PFSK-1 (cell line): Measurements from ENCODE around the gene CDH24.

Experiments
- FOXP2 ChIP-seq: optimal IDR thresholded peaks from 2 replicates; pipeline ENCODE3; 2011; ENCODE audit warnings: borderline replicate concordance, control low read depth, inconsistent platforms; ENCODE audit not compliant: insufficient read depth; ENCODE audit errors: extremely low read length, extremely low read depth
- POLR2AphosphoS5 ChIP-seq: IDR thresholded peaks from 2 replicates; pipeline ENCODE4 v1.6.1; 2012; ENCODE audit warnings: low read depth, mild to moderate bottlenecking, control low read depth, low read length, moderate library complexity
- SIN3A ChIP-seq: IDR thresholded peaks from 2 replicates; pipeline ENCODE4 v1.6.1; 2012; ENCODE audit warnings: mild to moderate bottlenecking, low read length, moderate library complexity, borderline replicate concordance; ENCODE audit not compliant: insufficient read depth
- TAF1 ChIP-seq: IDR thresholded peaks from 2 replicates; pipeline ENCODE4 v1.6.1; 2012; ENCODE audit warnings: low read length, control low read depth, borderline replicate concordance; ENCODE audit not compliant: insufficient read depth
- TF ChIP-seq, protein P1 (sequence below), 2 experiments: IDR thresholded peaks; 2 replicates each; pipeline versions ENCODE4 v1.6.1 to v1.8.0; 2011 to 2012; ENCODE audit warnings: low read depth in 2 of 2, low read length in 2 of 2, control low read depth in 1 of 2, inconsistent platforms in 1 of 2, mild to moderate bottlenecking in 1 of 2, moderate library complexity in 1 of 2; ENCODE audit not compliant: insufficient read depth in 1 of 2

CDH24 gene

DNA sequence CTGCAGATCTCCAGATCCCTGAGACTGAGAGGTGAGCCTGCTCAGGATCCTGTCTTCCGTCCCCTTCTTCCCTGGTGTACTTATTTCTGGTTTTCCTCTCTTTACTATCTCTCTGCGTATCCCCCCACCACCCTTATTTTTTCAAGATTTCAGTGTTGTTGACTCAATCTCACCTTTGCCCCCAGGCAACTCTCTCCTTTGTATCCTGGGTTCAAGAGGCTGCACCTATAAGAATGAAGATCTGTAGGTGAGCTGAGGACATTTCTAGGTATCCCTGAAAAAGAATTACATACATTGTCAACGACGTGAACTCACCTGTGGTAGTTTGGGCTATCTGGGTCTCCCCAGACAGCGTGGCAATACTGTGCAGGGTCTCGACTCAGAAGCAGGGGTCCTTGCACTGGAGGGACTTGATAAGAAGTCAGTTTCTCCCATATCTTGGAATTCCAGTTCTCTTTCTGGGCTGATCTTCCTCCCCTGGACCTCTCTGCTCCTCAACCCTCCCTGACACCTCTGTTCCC, 46.8 kb upstream of the CDH24 start:
- TF ChIP-seq POLR2AphosphoS5: no peak
- TF ChIP-seq, protein P1, sequence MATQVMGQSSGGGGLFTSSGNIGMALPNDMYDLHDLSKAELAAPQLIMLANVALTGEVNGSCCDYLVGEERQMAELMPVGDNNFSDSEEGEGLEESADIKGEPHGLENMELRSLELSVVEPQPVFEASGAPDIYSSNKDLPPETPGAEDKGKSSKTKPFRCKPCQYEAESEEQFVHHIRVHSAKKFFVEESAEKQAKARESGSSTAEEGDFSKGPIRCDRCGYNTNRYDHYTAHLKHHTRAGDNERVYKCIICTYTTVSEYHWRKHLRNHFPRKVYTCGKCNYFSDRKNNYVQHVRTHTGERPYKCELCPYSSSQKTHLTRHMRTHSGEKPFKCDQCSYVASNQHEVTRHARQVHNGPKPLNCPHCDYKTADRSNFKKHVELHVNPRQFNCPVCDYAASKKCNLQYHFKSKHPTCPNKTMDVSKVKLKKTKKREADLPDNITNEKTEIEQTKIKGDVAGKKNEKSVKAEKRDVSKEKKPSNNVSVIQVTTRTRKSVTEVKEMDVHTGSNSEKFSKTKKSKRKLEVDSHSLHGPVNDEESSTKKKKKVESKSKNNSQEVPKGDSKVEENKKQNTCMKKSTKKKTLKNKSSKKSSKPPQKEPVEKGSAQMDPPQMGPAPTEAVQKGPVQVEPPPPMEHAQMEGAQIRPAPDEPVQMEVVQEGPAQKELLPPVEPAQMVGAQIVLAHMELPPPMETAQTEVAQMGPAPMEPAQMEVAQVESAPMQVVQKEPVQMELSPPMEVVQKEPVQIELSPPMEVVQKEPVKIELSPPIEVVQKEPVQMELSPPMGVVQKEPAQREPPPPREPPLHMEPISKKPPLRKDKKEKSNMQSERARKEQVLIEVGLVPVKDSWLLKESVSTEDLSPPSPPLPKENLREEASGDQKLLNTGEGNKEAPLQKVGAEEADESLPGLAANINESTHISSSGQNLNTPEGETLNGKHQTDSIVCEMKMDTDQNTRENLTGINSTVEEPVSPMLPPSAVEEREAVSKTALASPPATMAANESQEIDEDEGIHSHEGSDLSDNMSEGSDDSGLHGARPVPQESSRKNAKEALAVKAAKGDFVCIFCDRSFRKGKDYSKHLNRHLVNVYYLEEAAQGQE (IDR thresholded peaks at IDR 0.05; ENCODE audit: insufficient read depth in 1 of 2, low read depth in 2 of 2, low read length in 2 of 2): no peak
- TF ChIP-seq FOXP2: no peak
- no peak for TF ChIP-seq SIN3A
- TF ChIP-seq TAF1: no peak

DNA sequence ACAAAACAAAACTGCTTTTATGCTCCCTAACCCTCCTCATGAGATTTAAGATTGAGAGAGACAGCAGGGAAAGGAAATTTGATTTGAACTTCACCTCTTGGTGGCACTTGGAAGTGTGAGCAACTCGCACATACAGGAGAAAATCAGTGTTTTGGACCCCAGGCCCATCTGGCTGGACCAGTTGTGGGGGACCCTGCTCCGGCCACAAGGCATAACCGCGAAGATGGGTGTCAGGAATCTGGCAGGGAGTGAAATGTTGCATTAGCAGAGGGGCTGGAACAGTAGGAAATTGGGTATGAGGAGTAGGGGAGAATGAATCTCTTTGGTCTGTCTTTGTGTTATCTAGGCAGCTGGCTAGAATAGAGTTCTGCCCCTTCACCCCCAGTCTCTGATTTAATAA, 46.3 kb upstream of the CDH24 start:
- TF ChIP-seq SIN3A (no peak), POLR2AphosphoS5 (no peak), TAF1 (no peak), FOXP2 (no peak)
- TF ChIP-seq, protein P1 (IDR thresholded peaks at IDR 0.05; ENCODE audit: insufficient read depth in 1 of 2, low read depth in 2 of 2, low read length in 2 of 2): no peak

DNA sequence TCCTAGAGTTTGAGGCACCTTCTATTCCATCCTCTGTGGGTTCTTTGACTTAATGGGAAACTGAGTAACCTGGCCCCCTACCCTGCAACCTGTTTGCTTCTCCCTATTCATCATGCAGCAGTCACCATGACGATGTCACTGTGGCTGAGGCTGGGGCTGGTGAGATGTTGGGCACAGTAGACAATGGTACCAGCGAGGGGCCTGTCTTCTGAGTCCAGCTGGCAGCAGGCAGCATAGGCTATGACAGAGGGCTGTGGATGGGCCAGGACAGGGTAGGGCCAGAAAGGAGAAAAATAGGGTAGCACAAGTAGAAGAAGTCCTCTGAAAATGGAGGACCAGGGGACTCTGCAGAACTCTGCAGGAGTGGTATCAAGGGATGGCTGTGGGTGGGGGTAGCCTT, 45.5 kb upstream of the CDH24 start:
- TF ChIP-seq FOXP2 (no peak), POLR2AphosphoS5 (no peak), SIN3A (no peak)

DNA sequence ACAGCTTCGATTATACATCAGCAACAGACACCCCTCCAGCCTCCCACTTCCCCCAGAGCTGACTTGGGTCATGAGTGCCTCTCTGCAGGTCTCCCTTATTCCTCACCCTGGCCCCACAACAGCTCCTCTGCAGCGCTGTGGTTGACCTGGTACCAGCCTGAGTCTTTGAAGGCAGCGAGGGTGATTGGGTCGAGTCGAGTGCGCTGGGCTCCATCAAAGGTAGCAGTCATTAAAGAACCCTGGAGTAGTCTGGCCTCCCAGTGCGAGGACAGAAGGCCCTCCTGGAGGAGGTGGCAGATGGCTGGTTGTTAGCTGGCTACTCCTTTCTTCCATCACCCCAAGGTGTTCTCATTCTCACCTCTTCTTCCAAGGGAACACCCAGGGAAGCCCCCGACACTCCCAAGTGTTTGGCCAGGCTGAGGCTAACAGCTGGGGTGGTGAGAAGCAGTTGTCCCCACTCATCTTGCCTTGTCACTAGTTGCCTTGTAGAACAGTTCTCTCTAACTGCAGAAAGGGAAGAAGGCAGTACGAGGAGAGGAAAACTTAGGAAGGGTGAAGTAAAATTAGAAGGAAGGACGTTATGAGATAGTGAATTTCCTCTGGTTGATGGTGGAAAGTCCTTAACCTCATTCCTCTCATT, 44.8 kb upstream of the CDH24 start:
- TF ChIP-seq TAF1 (no peak), POLR2AphosphoS5 (no peak), FOXP2 (no peak), SIN3A (no peak)
- TF ChIP-seq, protein P1 (IDR thresholded peaks at IDR 0.05; ENCODE audit: insufficient read depth in 1 of 2, low read depth in 2 of 2, low read length in 2 of 2): no peak

DNA sequence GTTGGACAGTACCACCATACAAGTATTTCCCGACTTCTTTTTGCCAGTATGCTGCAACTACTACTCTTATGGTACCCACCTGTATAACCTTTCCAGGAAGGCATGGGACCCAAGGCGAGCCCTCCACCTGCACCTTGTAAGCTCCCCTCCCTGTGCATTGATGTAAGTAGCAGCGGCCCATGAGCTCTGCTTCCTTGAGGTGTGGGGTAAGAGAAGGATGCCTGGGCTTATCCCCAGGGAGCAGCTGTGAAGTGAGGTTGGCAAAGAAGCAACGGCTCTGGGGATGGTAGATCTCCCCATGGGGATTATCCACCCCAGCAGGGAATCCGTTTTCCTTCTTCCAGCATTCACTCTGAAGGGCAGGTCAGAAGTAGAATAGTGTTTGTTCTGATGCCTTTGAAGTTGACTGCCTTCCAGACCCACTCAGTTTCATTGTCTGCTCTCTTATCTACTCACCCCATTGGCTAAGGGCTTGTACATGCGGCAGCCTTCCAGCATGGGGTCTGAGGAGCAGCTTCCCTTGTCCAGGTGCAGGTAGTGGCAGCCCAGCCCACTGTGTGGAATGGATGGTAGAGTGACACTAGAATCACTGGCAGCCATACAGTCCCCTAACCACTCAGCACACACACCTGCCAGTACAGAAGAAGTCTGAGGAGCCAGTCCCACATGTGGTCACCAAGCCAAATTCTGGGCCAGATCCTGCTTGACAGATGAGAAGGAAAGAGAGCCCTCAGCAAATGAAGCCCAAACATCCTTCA, 44.1 kb upstream of the CDH24 start:
- TF ChIP-seq FOXP2: no peak
- no peak for TF ChIP-seq POLR2AphosphoS5
- TF ChIP-seq TAF1: no peak
- TF ChIP-seq SIN3A: no peak
- TF ChIP-seq, protein P1 (IDR thresholded peaks at IDR 0.05; ENCODE audit: insufficient read depth in 1 of 2, low read depth in 2 of 2, low read length in 2 of 2): no peak
